ENCODE data around the gene PTGES3L.
"Not testable (repeated sequence)": the region's sequence is repeated elsewhere in the genome, so short reads cannot be mapped to it uniquely, and the experiment has no call there.

The PTGES3L gene

DNA sequence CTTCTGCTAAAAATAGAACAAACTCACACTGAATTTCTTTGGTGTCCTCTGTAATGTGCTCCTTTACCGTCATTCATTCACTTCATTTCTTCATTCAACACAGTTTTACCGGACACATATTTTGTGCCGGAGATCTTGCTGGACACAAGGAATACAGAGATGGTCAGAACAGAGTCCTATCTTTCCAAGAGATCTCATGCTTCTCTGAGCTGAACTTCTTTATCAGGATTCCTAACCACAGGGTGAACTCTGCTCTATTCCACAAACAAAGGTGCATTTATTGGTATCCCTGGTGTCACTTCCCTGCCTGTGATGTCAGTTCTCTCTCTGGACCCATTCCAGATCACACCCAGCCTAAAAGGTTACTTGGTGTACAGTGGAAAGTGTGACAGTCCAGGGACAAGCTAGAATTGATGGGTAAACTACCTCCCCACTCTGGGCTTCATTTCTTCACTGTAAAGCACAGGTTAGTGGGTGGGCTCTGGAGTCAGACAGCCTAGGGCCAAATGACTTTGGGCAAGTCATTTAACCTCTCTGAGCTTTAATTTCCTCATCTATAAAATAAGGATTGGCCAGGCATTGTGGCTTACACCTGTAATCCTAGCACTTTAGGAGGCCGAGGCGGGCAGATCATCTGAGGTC, 30.9 kb upstream of the PTGES3L start:
- no peaks in the 10 kb centered on the region for H3K9me3 ChIP-seq (ENCODE audit: control insufficient read depth, low read length)
- H3K27me3 ChIP-seq (replicated peaks; ENCODE audit: control insufficient read depth, insufficient read depth, low read length), result no peaks in the 10 kb centered on the region
- H3K4me3 ChIP-seq (ENCODE audit: low read length), result no peak overlapping the region
- peaks cover 33% of the 10 kb centered on the region for H3K4me1 ChIP-seq (ENCODE audit: control insufficient read depth, insufficient read depth, low read length)
- DNase-seq (ENCODE audit: low read depth), result no peak
- H3K9ac ChIP-seq (ENCODE audit: low read length), result no peak overlapping the region
- peaks cover 27% of the 10 kb centered on the region for H3K36me3 ChIP-seq (ENCODE audit: control insufficient read depth, insufficient read depth, low read length, severe bottlenecking)

DNA sequence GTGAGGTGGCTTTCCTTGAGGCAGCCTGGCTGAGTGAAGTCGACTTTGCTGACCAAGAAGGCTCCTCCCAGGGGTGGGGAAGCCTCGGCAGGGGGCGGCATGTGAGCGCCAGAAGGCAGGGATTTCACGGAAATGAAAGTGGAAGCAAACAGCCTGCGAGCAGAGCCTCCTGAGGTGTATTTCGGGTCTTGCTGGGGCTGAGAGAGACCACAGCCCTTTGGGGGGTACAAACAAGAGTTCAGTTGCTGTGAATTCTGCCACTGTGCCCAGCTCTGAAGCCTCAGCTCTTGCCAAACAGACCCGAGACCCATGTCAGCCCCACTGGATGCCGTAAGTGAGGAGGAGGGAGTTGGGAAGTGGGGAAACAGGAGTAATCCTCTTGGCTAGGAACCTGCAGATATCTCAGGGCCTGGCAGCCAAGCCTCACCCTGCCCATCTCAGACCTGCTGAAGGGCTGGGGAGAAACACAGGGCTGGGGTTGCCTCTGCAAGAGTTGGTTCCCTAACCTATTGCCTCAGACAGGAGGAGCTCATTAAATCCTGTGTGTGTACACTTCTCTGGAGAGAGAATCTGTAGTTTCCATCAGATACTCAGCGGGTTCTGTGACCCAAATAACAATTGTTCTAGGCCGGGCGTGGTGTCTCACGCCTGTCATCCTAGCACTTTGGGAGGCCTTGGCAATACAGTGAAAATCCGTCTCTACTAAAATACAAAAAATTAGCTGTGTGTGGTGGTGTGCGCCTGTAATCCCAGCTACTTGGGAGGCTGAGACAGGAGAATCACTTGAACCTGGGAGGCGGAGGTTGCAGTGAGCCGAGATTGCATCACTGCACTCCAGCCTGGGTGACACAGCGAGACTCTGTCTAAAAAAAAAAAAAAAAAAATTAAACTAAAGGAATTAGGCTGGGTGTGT, 27.0 kb upstream of the PTGES3L start, which contains the start of gene IFI35:
TSS of gene IFI35 (plus strand) at position 146 of the 913 bp plus-strand sequence. CDS start at position 310, 164 bp downstream.
- Histone ChIP-seq H3K9ac (ENCODE audit: low read length) (peak within 1 kb of the TSS; percentile 99), H3K4me1 (ENCODE audit: control insufficient read depth, insufficient read depth, low read length) (peaks cover 23% of the 10 kb centered on the region), H3K4me3 (ENCODE audit: low read length) (peak within 1 kb of the TSS; percentile 99), H3K27me3 (replicated peaks; ENCODE audit: control insufficient read depth, insufficient read depth, low read length) (no peaks in the 10 kb centered on the region), H3K9me3 (ENCODE audit: control insufficient read depth, low read length) (no peaks in the 10 kb centered on the region), H3K36me3 (ENCODE audit: control insufficient read depth, insufficient read depth, low read length, severe bottlenecking) (peaks cover 18% of the 10 kb centered on the region)
- peak; percentile 91 for DNase-seq (ENCODE audit: low read depth)

DNA sequence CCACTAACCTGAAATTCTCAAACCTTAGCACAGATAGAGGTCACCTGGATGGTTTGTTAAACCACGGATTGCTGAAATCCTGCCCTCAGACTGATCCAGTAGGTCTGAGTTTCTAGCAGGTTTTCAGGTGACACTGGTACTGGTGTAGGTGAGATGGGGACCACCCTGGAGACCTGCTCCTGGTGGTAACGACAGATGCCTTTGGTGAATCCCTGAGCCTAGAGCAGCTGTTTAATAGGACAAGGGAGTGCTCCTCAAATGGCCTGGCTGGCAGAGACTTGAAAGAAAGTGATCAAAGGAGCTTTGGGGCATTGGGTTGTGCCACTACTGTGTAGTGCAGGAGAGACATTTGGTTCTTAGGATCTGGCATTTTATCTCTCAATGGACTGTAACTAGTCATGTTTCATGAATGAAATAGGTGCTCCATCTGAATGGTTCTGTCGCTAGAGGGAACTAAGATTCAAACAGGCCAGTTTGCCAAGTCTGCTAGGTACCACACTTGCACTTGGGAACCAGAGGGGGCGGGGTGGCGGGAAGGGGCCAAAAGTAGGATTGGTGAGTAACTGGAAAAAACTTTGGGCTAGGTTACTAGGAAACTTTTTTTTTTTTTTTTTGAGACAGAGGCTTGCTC, 23.8 kb upstream of the PTGES3L start:
- Histone ChIP-seq H3K4me1 (ENCODE audit: control insufficient read depth, insufficient read depth, low read length) (peaks cover 43% of the 10 kb centered on the region), H3K9ac (ENCODE audit: low read length) (no peak overlapping the region), H3K36me3 (ENCODE audit: control insufficient read depth, insufficient read depth, low read length, severe bottlenecking) (peaks cover 42% of the 10 kb centered on the region), H3K27me3 (replicated peaks; ENCODE audit: control insufficient read depth, insufficient read depth, low read length) (no peaks in the 10 kb centered on the region), H3K4me3 (ENCODE audit: low read length) (no peak overlapping the region), H3K9me3 (ENCODE audit: control insufficient read depth, low read length) (no peaks in the 10 kb centered on the region)
- DNase-seq (ENCODE audit: low read depth), result no peak

DNA sequence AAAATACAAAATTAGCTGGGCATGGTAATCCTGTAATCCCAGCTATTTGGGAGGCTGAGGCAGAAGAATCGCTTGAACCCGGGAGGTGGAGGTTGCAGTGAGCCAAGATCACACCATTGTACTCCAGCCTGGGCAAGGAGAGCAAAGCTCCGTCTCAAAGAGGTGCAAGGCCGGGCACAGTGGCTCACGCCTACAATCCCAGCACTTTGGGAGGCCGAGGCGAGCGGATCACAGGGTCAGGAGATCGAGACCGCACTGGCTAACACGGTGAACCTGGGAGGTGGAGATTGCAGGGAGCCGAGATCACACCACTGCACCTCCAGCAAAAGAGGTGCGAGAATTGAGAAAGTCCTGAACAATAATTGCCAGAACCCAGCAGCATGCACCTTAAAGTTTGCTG, 21.0 kb upstream of the PTGES3L start:
- not testable (repeated sequence) for H3K27me3 ChIP-seq (replicated peaks; ENCODE audit: control insufficient read depth, insufficient read depth, low read length); DNase-seq (ENCODE audit: low read depth); H3K9me3 ChIP-seq (ENCODE audit: control insufficient read depth, low read length)
- peaks cover 42% of the 10 kb centered on the region for H3K36me3 ChIP-seq (ENCODE audit: control insufficient read depth, insufficient read depth, low read length, severe bottlenecking)
- H3K9ac ChIP-seq (ENCODE audit: low read length), result peak overlapping the region; percentile 47
- H3K4me1 ChIP-seq (ENCODE audit: control insufficient read depth, insufficient read depth, low read length), result peaks cover 44% of the 10 kb centered on the region
- H3K4me3 ChIP-seq (ENCODE audit: low read length), result peak overlapping the region; percentile 19

DNA sequence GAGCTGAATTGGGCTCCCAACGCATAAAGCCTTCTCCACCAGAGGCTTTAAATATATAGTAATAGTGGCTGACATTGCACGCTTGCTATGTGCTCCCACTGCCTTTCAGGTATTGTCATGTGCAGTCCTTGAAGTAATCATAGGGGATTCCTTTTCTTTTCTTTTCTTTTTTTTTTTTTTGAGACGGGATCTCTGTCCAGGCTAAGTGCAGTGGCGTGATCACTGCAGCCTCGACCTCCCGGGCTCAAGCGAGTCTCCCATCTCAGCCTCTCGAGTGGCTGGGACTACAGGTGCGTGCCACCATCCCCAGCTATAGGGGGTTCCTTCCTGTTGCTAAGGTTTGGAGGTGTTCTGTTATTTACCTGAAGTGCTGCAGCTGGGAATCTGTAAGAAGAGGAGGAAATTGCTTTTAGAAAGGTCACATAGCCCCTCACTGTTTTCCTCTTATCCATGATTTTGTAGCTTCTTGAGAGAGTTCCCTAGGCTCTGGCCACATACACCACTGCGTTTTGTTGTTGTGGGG, 19.2 kb upstream of the PTGES3L start:
- Histone ChIP-seq H3K9me3 (ENCODE audit: control insufficient read depth, low read length) (no peaks in the 10 kb centered on the region), H3K4me1 (ENCODE audit: control insufficient read depth, insufficient read depth, low read length) (peaks cover 44% of the 10 kb centered on the region), H3K36me3 (ENCODE audit: control insufficient read depth, insufficient read depth, low read length, severe bottlenecking) (peaks cover 50% of the 10 kb centered on the region), H3K4me3 (ENCODE audit: low read length) (peak overlapping the region; percentile 98), H3K9ac (ENCODE audit: low read length) (peak overlapping the region; percentile 99), H3K27me3 (replicated peaks; ENCODE audit: control insufficient read depth, insufficient read depth, low read length) (no peaks in the 10 kb centered on the region)
- DNase-seq (ENCODE audit: low read depth), result peak; percentile 19

DNA sequence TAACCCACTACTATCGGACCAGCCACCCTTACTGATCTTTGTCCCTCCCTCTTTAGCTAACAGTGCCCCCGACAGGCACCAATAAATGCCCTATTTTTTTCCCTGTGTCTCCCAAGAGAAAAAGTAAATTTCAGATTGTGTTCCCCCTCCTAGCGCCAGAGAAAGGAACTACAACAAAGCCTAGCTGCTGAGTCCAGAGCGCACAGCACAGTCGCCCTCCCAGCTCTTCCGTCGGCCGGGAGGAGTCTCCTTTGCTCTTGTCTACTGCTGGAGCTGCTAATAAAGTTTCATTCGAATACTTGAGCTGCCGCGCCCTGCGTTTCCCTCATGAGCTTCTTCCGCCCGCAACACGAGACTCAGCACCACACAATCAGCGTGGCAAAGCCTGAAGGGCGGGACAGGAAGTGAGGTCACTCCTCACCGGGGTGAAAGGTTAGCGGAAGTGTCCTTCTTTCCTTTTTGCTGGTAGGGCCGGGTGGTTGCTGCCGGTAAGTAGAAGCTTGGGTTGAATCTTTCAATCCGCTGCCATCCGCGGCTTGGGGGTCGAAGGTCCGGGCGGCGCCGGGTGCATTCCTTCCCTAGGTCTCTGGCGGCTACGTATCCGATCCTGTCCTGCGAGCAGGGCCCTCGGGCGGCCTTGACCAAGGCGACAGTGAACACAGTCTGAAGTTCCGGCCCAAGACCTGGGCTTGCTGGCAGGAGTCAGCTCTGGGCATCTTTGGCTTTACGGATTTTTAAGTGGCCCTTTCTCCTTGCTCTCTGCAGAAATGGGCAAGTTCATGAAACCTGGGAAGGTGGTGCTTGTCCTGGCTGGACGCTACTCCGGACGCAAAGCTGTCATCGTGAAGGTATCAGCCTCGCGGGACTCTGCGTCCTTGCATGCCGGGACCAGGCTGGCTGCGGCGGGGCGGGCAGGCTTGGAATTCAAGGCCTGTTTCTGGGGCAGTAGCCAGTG, 18.4 kb upstream of the PTGES3L start, which contains the start of gene RPL27:
TSS of gene RPL27 (plus strand) at position 436 of the 955 bp plus-strand sequence. CDS start at position 768, 332 bp downstream.
- Histone ChIP-seq H3K9me3 (ENCODE audit: control insufficient read depth, low read length) (no peaks in the 10 kb centered on the region), H3K4me3 (ENCODE audit: low read length) (peak within 1 kb of the TSS; percentile 98), H3K4me1 (ENCODE audit: control insufficient read depth, insufficient read depth, low read length) (peaks cover 38% of the 10 kb centered on the region), H3K27me3 (replicated peaks; ENCODE audit: control insufficient read depth, insufficient read depth, low read length) (no peaks in the 10 kb centered on the region), H3K9ac (ENCODE audit: low read length) (peak within 1 kb of the TSS; percentile 99), H3K36me3 (ENCODE audit: control insufficient read depth, insufficient read depth, low read length, severe bottlenecking) (peaks cover 49% of the 10 kb centered on the region)
- DNase-seq (ENCODE audit: low read depth), result peak; percentile 100

DNA sequence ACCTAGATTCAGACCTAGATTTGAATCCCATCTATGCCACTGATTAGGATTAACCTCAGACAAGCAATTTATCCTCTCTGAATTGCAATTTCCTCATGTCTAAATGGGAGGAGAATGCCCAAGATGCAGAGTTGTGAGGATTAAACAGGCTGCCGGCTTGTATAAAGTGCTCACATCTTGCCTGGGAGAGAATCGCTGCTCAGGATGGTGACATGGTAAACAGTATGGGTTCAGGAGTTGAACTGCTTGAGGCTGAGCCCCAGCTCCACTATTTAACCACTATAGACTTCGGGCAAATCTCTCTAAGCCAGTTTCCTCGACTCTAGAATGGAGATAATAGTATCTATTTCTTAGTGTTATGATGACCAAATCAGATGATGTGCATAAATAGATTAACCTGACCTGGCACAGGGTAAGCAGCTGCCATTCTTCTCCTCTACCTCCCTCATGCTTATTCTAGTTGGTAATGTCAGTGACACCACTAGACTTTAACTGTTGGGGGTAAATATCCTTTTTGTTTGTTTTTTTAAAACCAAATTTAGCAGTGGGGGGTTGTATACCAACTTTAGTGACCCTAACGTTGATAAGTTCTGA, 17.6 kb upstream of the PTGES3L start:
- H3K27me3 ChIP-seq (replicated peaks; ENCODE audit: control insufficient read depth, insufficient read depth, low read length), result no peaks in the 10 kb centered on the region
- peak overlapping the region; percentile 53 for H3K4me3 ChIP-seq (ENCODE audit: low read length)
- H3K36me3 ChIP-seq (ENCODE audit: control insufficient read depth, insufficient read depth, low read length, severe bottlenecking), result peaks cover 49% of the 10 kb centered on the region
- no peaks in the 10 kb centered on the region for H3K9me3 ChIP-seq (ENCODE audit: control insufficient read depth, low read length)
- H3K4me1 ChIP-seq (ENCODE audit: control insufficient read depth, insufficient read depth, low read length), result peaks cover 36% of the 10 kb centered on the region
- DNase-seq (ENCODE audit: low read depth), result no peak
- peak overlapping the region; percentile 80 for H3K9ac ChIP-seq (ENCODE audit: low read length)

DNA sequence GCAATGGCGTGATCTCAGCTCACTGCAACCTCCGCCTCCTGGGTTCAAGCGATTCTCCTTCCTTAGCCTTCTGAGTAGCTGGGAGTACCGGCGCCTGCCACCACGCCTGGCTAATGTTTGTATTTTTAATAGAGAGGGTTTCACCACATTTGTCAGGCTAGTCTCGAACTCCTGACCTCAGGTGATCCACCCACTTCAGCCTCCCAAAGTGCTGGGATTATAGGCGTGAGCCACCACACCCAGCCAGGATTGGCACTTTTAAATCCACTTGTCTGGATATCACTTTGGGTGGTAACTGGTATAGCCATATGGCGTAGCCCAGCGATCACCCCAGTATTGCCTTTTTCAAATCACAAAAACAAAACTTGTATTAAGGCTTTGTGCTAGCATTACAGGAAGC, 14.0 kb upstream of the PTGES3L start:
- not testable (repeated sequence) for H3K9me3 ChIP-seq (ENCODE audit: control insufficient read depth, low read length); H3K27me3 ChIP-seq (replicated peaks; ENCODE audit: control insufficient read depth, insufficient read depth, low read length); H3K9ac ChIP-seq (ENCODE audit: low read length); H3K4me3 ChIP-seq (ENCODE audit: low read length); DNase-seq (ENCODE audit: low read depth)
- peaks cover 44% of the 10 kb centered on the region for H3K36me3 ChIP-seq (ENCODE audit: control insufficient read depth, insufficient read depth, low read length, severe bottlenecking)
- peaks cover 33% of the 10 kb centered on the region for H3K4me1 ChIP-seq (ENCODE audit: control insufficient read depth, insufficient read depth, low read length)

DNA sequence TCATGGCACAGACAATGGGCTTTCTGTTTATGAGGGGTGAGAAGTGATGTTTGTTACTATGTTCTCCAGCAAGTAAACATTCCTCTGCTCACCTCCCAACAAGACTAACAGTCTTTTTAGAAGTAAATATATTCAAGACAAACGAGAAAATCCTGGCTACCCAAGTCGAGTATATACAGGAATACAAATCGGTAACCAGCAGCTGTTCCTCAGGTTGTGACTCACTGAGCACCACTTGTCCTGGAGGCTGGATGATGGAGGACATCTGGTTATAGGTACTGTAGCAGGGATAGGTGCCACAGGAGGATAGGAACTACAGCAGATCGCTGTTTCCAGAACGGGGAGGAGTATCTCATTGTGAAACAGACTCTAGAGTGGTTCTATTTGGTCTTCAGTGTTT, 13.0 kb upstream of the PTGES3L start:
- H3K9me3 ChIP-seq (ENCODE audit: control insufficient read depth, low read length), result no peaks in the 10 kb centered on the region
- DNase-seq (ENCODE audit: low read depth), result no peak
- H3K4me3 ChIP-seq (ENCODE audit: low read length), result no peak overlapping the region
- peak overlapping the region; percentile 11 for H3K9ac ChIP-seq (ENCODE audit: low read length)
- peaks cover 53% of the 10 kb centered on the region for H3K36me3 ChIP-seq (ENCODE audit: control insufficient read depth, insufficient read depth, low read length, severe bottlenecking)
- H3K4me1 ChIP-seq (ENCODE audit: control insufficient read depth, insufficient read depth, low read length), result peaks cover 42% of the 10 kb centered on the region
- no peaks in the 10 kb centered on the region for H3K27me3 ChIP-seq (replicated peaks; ENCODE audit: control insufficient read depth, insufficient read depth, low read length)

DNA sequence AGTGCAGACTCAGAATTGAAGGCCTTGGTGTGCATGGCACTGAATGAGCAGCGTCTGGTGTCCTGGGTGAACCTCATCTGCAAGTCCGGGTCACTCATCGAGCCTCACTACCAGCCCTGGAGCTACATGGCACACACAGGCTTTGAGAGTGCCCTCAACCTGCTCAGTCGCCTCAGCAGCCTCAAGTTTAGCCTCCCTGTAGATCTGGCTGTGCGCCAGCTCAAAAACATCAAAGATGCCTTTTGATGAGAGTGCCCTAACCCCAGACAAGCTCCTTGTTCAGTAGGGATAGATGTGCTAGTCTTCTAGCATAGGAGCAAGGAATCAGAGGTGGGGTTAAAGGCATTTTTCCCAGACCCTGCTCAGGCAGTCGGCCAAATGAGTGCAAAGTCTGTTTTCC, 11.6 kb upstream of the PTGES3L start:
- Histone ChIP-seq H3K4me1 (ENCODE audit: control insufficient read depth, insufficient read depth, low read length) (peaks cover 48% of the 10 kb centered on the region), H3K27me3 (replicated peaks; ENCODE audit: control insufficient read depth, insufficient read depth, low read length) (no peaks in the 10 kb centered on the region), H3K9ac (ENCODE audit: low read length) (no peak overlapping the region), H3K4me3 (ENCODE audit: low read length) (no peak overlapping the region), H3K9me3 (ENCODE audit: control insufficient read depth, low read length) (no peaks in the 10 kb centered on the region), H3K36me3 (ENCODE audit: control insufficient read depth, insufficient read depth, low read length, severe bottlenecking) (peaks cover 57% of the 10 kb centered on the region)
- no peak for DNase-seq (ENCODE audit: low read depth)
